ENCODE data around the gene NINL. TPM values are rescaled to one million over a fixed set of nuclear protein-coding genes. Genes with fewer than 3 reads are reported as not detected.
A peak's percentile ranks its signal among the peaks of the same experiment; 100 is the strongest.

The NINL gene
- total RNA-seq, 1 donor from 2014 or later, result 86.8 TPM

DNA sequence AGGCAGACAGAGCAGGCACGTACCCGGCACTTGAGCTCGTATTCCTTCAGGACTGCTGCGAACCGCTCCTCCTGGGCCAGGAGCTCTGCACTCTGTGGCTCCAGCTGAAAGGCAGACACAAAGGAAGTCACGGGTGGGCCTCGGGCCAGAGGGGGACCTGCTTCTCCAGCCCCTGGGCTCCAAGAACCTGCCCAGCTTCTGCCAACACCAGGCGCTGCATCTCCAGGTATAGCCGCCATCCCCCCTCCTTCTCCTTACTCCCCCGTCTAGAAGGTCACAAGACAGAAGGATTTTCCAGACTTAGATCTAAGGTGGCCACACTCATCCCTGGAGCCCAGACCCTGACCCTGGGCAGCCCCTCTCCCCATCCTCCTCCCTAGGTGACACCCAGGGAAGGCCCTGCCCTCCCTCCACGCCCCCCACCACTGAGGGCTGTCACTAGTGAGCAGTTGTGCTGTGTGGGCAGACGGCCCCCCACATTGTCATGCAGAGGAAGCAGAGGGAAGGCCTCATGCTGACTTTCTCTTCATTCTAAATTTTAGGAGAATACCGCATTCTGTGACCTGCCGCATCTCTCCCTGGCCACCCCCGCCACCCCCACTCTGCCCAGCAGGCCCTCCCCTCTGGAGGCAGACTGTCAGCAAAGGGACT lies 96.0 kb downstream of the NINL start:
- Mint-ChIP-seq H3K27me3 (ENCODE audit: unreplicated experiment) (peaks cover 11% of the 10 kb centered on the region), H3K9me3 (ENCODE audit: unreplicated experiment) (peaks cover 7% of the 10 kb centered on the region), H3K36me3 (ENCODE audit: unreplicated experiment) (peaks cover 4% of the 10 kb centered on the region), H3K27ac (ENCODE audit: unreplicated experiment) (no peak overlapping the region), H3K4me3 (ENCODE audit: unreplicated experiment) (no peak overlapping the region), H3K4me1 (ENCODE audit: low read depth, unreplicated experiment) (peaks cover 14% of the 10 kb centered on the region)
- TF ChIP-seq CTCF (IDR thresholded peaks at IDR 0.05; ENCODE audit: partially characterized antibody, unreplicated experiment), result no peak
- no peak for DNase-seq

DNA sequence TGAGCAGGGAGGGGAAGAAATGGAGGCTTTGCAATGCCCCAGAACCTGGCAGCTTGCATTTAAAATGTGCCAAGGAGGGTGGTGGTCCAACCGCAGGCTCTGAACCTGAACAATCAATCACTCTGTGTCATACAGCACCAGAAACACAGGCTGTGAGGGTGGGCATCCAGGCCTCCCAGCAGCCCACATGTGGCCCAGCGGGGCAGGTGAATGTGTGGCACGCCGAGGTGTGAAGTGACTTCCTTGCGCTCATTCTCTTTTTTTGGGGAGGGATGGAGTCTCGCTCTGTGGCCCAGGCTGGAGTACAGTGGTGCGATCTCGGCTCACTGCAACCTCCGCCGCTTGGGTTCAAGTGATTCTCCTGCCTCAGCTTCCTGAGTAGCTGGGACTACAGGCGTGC lies 97.4 kb downstream of the NINL start:
- Mint-ChIP-seq H3K4me1 (ENCODE audit: low read depth, unreplicated experiment) (peaks cover 14% of the 10 kb centered on the region), H3K27me3 (ENCODE audit: unreplicated experiment) (peaks cover 4% of the 10 kb centered on the region), H3K36me3 (ENCODE audit: unreplicated experiment) (no peaks in the 10 kb centered on the region), H3K27ac (ENCODE audit: unreplicated experiment) (no peak overlapping the region), H3K4me3 (ENCODE audit: unreplicated experiment) (no peak overlapping the region), H3K9me3 (ENCODE audit: unreplicated experiment) (peaks cover 5% of the 10 kb centered on the region)
- no peak for TF ChIP-seq CTCF (IDR thresholded peaks at IDR 0.05; ENCODE audit: partially characterized antibody, unreplicated experiment)
- no peak for DNase-seq

DNA sequence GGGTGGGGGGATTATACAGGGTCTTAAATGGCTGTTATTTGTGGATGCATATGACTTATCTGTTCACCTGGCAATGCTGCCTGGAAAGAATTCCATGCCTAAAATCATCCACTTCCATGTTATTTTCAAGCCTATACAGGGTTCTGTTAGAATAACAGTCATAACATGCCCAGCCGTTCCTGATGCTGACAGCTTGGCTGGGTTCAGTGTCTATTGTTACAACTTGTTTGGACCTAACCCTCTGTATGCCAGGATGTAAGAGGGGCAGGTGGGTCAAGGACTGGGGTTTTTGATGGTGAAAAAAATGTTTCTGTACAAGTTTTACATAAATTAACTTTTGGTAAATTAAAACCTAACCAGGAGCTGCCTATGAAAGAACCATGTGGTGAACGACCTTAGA lies 98.0 kb downstream of the NINL start:
- Mint-ChIP-seq H3K4me3 (ENCODE audit: unreplicated experiment) (no peak overlapping the region), H3K9me3 (ENCODE audit: unreplicated experiment) (peaks cover 4% of the 10 kb centered on the region), H3K4me1 (ENCODE audit: low read depth, unreplicated experiment) (peaks cover 14% of the 10 kb centered on the region), H3K36me3 (ENCODE audit: unreplicated experiment) (no peaks in the 10 kb centered on the region), H3K27ac (ENCODE audit: unreplicated experiment) (no peak overlapping the region), H3K27me3 (ENCODE audit: unreplicated experiment) (peaks cover 4% of the 10 kb centered on the region)
- no peak for TF ChIP-seq CTCF (IDR thresholded peaks at IDR 0.05; ENCODE audit: partially characterized antibody, unreplicated experiment)
- no peak for DNase-seq

- Mint-ChIP-seq H3K9me3 (ENCODE audit: unreplicated experiment) (peaks cover 4% of the 10 kb centered on the region), H3K27me3 (ENCODE audit: unreplicated experiment) (peaks cover 6% of the 10 kb centered on the region), H3K4me3 (ENCODE audit: unreplicated experiment) (peak overlapping the region; percentile 31), H3K27ac (ENCODE audit: unreplicated experiment) (peak overlapping the region; percentile 78), H3K4me1 (ENCODE audit: low read depth, unreplicated experiment) (peaks cover 14% of the 10 kb centered on the region), H3K36me3 (ENCODE audit: unreplicated experiment) (no peaks in the 10 kb centered on the region)
- peak; percentile 50 for DNase-seq
- TF ChIP-seq CTCF (IDR thresholded peaks at IDR 0.05; ENCODE audit: partially characterized antibody, unreplicated experiment), result no peak
Observed at GRCh38 chr20:25486377-25486776, 99.0 kb downstream of the NINL start.

- H3K4me3 Mint-ChIP-seq (ENCODE audit: unreplicated experiment), result no peak overlapping the region
- H3K36me3 Mint-ChIP-seq (ENCODE audit: unreplicated experiment), result no peaks in the 10 kb centered on the region
- no peak for DNase-seq
- no peak for TF ChIP-seq CTCF (IDR thresholded peaks at IDR 0.05; ENCODE audit: partially characterized antibody, unreplicated experiment)
- no peak overlapping the region for H3K27ac Mint-ChIP-seq (ENCODE audit: unreplicated experiment)
- H3K4me1 Mint-ChIP-seq (ENCODE audit: low read depth, unreplicated experiment), result peaks cover 14% of the 10 kb centered on the region
- peaks cover 6% of the 10 kb centered on the region for H3K27me3 Mint-ChIP-seq (ENCODE audit: unreplicated experiment)
- peaks cover 4% of the 10 kb centered on the region for H3K9me3 Mint-ChIP-seq (ENCODE audit: unreplicated experiment)
Observed at GRCh38 chr20:25485872-25486271, 99.5 kb downstream of the NINL start.
